K562 (cell line): ENCODE measurements around the gene ERMARD. TPM values are rescaled to one million over a fixed set of nuclear protein-coding genes. Genes with fewer than 3 reads are reported as not detected.

ENCODE experiments used
- ARHGAP35 ChIP-seq: fragments of 450-650 bp; IDR thresholded peaks from 2 replicates; pipeline ENCODE4 v1.6.1; 2018; ENCODE audit not compliant: partially characterized antibody
- BRD4 ChIP-seq: fragments of 200-600 bp; sonication (generic); IDR thresholded peaks from 2 replicates; pipeline ENCODE4 v1.6.1; 2017; ENCODE audit warnings: inconsistent platforms
- CEBPB ChIP-seq: fragments of 450-650 bp; IDR thresholded peaks from 2 replicates; pipeline ENCODE4 v1.6.1; 2016; ENCODE audit warnings: missing genetic modification characterization, missing compliant biosample characterization
- NCOA4 ChIP-seq: fragments of 450-650 bp; IDR thresholded peaks from 2 replicates; pipeline ENCODE4 v1.6.1; 2018; ENCODE audit warnings: mild to moderate bottlenecking; ENCODE audit not compliant: partially characterized antibody
- POLR2A ChIP-seq: fragments of 450-650 bp; conservative IDR thresholded peaks from 2 replicates; pipeline ENCODE4 v1.6.1; 2016
- PTRF ChIP-seq: fragments of 450-650 bp; IDR thresholded peaks from 2 replicates; pipeline ENCODE4 v1.6.1; 2016; ENCODE audit warnings: mild to moderate bottlenecking, missing genetic modification characterization, missing compliant biosample characterization
- PURB ChIP-seq: sonication (generic); formaldehyde crosslinking; IDR thresholded peaks from 2 replicates; pipeline ENCODE4 v1.9.0; 2021; ENCODE audit warnings: low read depth, mild to moderate bottlenecking, missing genetic modification reagents
- RFX5 ChIP-seq: IDR thresholded peaks from 2 replicates; pipeline ENCODE4 v1.6.1; 2011; ENCODE audit warnings: low read depth, mild to moderate bottlenecking, improper control_type of control experiment, low read length
- RNF2 ChIP-seq: sonication (generic); IDR thresholded peaks from 2 replicates; pipeline ENCODE4 v1.6.1; 2016
- SMAD2 ChIP-seq: fragments of 150-350 bp; IDR thresholded peaks from 2 replicates; pipeline ENCODE4 v1.6.1; 2014; ENCODE audit warnings: low read depth, mild to moderate bottlenecking, low read length
- TEAD2 ChIP-seq: fragments of 450-650 bp; IDR thresholded peaks from 2 replicates; pipeline ENCODE4 v1.6.1; 2016; ENCODE audit warnings: missing genetic modification characterization, control low read depth, missing compliant biosample characterization
- ZNF239 ChIP-seq: fragments of 250-450 bp; sonication (Bioruptor Pico); IDR thresholded peaks from 2 replicates; pipeline ENCODE4 v1.4.0; 2020; ENCODE audit warnings: mild to moderate bottlenecking
- polyA plus RNA-seq, 8 experiments: library from polyadenylated mRNA; depleted of rRNA in 4 of 8; stranded (reverse) in 5 of 8; unstranded in 3 of 8; fragments of >200 nt; fragmentation: Nextera tagmentation in 2 of 8; fragmentation: Illumina TruSeq in 1 of 8; extraction: Ambion mirVana in 2 of 8; extraction: Trizol in 1 of 8; gene quantifications; 2 replicates each; pipeline versions ENCODE4 v1.2.1 to v1.2.3, GENCODE V29; 2011 to 2014; ENCODE audit warnings: inconsistent platforms in 1 of 8, missing spikeins in 1 of 8
- total RNA-seq, 7 experiments: library from RNA; depleted of rRNA in 6 of 7; stranded (reverse); fragments of >200 nt in 6 of 7; fragmentation: Illumina TruSeq in 2 of 7; extraction: Trizol in 2 of 7; gene quantifications; 2 replicates each; pipeline versions ENCODE4 v1.2.1 to v1.2.3, GENCODE V29; 2011 to 2021; ENCODE audit warnings: low replicate concordance in 1 of 7
- TF ChIP-seq, protein P1 (sequence below): fragments of 450-650 bp; IDR thresholded peaks from 2 replicates; pipeline ENCODE4 v1.6.1; 2017; ENCODE audit warnings: antibody characterized with exemption, mild to moderate bottlenecking
- TF ChIP-seq, protein P2 (sequence below): fragments of 450-650 bp; IDR thresholded peaks from 2 replicates; pipeline ENCODE4 v1.6.1; 2017; ENCODE audit warnings: mild to moderate bottlenecking, moderate library complexity
- TF ChIP-seq, protein P3 (sequence below), 2 experiments: fragments of 450-650 bp; IDR thresholded peaks; 2 replicates each; pipeline ENCODE4 v1.6.1; 2016; ENCODE audit warnings: mild to moderate bottlenecking in 2 of 2, borderline replicate concordance in 1 of 2, low read depth in 1 of 2, moderate library complexity in 1 of 2

Gene ERMARD
- total and polyA plus RNA-seq, 9 of the 15 experiments (the other 6 are each of a cell fraction or from before 2014, with no cell fraction given): 14.5 to 68.6 (median 27.7) TPM

GRCh38 chr6:169701954-169702839, 49.2 kb upstream of the ERMARD start, which contains the start of the genes C6orf120 and WDR27 (continued):
- TF ChIP-seq PTRF (no peak), BRD4 (peak; percentile 78; the same call in 1 of the 2 replicates), PURB (no peak), NCOA4 (no peak), TEAD2 (tag) (no peak), RNF2 (peak; percentile 16; the same call in 1 of the 2 replicates), POLR2A (peak; percentile 96), CEBPB (tag) (no peak), ARHGAP35 (peak; percentile 92), RFX5 (no peak), ZNF239 (no peak), SMAD2 (no peak)
- TF ChIP-seq, protein P1, sequence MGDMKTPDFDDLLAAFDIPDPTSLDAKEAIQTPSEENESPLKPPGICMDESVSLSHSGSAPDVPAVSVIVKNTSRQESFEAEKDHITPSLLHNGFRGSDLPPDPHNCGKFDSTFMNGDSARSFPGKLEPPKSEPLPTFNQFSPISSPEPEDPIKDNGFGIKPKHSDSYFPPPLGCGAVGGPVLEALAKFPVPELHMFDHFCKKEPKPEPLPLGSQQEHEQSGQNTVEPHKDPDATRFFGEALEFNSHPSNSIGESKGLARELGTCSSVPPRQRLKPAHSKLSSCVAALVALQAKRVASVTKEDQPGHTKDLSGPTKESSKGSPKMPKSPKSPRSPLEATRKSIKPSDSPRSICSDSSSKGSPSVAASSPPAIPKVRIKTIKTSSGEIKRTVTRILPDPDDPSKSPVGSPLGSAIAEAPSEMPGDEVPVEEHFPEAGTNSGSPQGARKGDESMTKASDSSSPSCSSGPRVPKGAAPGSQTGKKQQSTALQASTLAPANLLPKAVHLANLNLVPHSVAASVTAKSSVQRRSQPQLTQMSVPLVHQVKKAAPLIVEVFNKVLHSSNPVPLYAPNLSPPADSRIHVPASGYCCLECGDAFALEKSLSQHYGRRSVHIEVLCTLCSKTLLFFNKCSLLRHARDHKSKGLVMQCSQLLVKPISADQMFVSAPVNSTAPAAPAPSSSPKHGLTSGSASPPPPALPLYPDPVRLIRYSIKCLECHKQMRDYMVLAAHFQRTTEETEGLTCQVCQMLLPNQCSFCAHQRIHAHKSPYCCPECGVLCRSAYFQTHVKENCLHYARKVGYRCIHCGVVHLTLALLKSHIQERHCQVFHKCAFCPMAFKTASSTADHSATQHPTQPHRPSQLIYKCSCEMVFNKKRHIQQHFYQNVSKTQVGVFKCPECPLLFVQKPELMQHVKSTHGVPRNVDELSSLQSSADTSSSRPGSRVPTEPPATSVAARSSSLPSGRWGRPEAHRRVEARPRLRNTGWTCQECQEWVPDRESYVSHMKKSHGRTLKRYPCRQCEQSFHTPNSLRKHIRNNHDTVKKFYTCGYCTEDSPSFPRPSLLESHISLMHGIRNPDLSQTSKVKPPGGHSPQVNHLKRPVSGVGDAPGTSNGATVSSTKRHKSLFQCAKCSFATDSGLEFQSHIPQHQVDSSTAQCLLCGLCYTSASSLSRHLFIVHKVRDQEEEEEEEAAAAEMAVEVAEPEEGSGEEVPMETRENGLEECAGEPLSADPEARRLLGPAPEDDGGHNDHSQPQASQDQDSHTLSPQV: no peak
- TF ChIP-seq, protein P2, sequence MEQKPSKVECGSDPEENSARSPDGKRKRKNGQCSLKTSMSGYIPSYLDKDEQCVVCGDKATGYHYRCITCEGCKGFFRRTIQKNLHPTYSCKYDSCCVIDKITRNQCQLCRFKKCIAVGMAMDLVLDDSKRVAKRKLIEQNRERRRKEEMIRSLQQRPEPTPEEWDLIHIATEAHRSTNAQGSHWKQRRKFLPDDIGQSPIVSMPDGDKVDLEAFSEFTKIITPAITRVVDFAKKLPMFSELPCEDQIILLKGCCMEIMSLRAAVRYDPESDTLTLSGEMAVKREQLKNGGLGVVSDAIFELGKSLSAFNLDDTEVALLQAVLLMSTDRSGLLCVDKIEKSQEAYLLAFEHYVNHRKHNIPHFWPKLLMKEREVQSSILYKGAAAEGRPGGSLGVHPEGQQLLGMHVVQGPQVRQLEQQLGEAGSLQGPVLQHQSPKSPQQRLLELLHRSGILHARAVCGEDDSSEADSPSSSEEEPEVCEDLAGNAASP: no peak
- TF ChIP-seq, protein P3, sequence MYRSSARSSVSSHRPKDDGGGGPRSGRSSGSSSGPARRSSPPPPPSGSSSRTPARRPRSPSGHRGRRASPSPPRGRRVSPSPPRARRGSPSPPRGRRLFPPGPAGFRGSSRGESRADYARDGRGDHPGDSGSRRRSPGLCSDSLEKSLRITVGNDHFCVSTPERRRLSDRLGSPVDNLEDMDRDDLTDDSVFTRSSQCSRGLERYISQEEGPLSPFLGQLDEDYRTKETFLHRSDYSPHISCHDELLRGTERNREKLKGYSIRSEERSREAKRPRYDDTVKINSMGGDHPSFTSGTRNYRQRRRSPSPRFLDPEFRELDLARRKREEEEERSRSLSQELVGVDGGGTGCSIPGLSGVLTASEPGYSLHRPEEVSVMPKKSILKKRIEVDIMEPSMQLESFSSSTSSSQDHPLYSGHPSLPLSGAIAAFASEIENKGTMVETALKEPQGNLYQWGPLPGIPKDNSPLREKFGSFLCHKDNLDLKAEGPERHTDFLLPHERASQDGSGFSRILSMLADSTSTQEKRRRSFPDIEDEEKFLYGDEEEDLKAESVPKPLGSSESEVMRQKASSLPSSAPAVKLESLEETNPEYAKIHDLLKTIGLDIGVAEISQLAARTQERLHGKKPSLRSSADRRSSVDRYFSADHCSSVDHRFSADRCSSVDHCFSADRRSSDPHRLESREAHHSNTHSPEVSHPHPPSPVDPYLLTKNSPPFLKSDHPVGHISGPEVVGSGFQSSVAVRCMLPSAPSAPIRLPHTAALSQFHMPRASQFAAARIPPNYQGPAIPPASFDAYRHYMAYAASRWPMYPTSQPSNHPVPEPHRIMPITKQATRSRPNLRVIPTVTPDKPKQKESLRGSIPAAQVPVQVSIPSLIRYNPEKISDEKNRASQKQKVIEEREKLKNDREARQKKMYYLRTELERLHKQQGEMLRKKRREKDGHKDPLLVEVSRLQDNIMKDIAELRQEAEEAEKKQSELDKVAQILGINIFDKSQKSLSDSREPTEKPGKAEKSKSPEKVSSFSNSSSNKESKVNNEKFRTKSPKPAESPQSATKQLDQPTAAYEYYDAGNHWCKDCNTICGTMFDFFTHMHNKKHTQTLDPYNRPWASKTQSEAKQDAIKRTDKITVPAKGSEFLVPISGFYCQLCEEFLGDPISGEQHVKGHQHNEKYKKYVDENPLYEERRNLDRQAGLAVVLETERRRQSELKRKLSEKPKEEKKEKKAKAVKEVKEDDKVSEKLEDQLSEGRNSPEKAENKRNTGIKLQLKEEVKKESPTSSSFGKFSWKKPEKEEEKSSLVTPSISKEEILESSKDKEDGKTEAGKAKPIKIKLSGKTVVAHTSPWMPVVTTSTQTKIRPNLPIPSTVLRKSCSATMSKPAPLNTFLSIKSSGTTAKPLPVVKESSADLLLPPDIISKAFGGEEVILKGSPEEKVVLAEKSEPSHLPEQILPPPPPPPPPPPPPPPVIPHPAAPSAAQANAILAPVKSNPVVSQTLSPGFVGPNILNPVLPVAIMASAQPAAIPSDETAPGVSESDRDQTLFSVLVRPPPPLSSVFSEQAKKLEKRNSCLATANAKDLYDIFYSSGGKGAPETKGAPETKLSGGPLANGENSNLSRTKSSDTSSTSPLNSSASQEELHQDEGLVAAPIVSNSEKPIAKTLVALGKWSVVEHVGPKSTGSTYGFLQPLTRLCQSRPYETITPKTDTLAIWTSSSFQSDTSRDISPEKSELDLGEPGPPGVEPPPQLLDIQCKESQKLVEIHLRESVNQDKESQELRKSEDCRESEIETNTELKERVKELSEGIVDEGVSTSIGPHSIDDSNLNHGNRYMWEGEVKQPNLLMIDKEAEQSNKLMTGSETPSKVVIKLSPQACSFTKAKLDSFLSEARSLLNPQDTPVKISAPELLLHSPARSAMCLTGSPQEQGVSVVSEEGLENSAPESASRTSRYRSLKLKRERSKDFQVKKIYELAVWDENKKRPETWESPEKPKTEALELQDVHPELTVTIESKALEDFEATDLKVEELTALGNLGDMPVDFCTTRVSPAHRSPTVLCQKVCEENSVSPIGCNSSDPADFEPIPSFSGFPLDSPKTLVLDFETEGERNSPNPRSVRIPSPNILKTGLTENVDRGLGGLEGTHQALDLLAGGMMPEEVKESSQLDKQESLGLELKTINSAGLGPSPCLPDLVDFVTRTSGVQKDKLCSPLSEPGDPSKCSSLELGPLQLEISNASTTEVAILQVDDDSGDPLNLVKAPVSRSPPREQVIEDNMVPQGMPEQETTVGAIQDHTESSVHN (IDR thresholded peaks at IDR 0.05; ENCODE audit: borderline replicate concordance in 1 of 2, low read depth in 1 of 2): no peak
